Measurements from ENCODE around the gene ANO1.

DNA sequence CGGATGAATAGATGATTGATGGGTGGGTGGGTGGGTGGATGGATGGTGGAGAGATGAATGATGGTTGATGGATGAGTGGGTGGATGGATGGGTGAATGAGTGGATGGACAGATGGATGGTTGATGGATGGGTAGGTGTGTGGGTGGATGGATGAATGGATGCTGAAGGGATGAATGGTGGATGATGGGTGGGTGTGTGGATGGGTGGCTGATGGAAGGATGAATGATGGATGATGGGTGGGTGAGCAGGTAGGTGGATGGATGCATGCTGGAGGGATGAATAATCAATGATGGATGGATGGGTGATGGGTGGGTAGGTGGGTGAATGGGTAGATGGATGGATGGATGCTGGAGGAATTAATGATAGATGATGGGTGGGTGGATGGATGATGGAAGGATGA lies 40.5 kb downstream of the ANO1 start:
- TF ChIP-seq POLR2A (IDR thresholded peaks at IDR 0.05; ENCODE audit: low read length): no peak
- TF ChIP-seq, protein P1, sequence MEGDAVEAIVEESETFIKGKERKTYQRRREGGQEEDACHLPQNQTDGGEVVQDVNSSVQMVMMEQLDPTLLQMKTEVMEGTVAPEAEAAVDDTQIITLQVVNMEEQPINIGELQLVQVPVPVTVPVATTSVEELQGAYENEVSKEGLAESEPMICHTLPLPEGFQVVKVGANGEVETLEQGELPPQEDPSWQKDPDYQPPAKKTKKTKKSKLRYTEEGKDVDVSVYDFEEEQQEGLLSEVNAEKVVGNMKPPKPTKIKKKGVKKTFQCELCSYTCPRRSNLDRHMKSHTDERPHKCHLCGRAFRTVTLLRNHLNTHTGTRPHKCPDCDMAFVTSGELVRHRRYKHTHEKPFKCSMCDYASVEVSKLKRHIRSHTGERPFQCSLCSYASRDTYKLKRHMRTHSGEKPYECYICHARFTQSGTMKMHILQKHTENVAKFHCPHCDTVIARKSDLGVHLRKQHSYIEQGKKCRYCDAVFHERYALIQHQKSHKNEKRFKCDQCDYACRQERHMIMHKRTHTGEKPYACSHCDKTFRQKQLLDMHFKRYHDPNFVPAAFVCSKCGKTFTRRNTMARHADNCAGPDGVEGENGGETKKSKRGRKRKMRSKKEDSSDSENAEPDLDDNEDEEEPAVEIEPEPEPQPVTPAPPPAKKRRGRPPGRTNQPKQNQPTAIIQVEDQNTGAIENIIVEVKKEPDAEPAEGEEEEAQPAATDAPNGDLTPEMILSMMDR (IDR thresholded peaks at IDR 0.05): no peak
- no peak for TF ChIP-seq PHF8 (IDR thresholded peaks at IDR 0.05; ENCODE audit: borderline replicate concordance, low read depth)
- TF ChIP-seq MAFK (IDR thresholded peaks at IDR 0.05; ENCODE audit: partially characterized antibody): no peak
- TF ChIP-seq BHLHE40 (IDR thresholded peaks at IDR 0.05; ENCODE audit: low read depth, low read length): no peak
- TF ChIP-seq MYC (IDR thresholded peaks at IDR 0.05; ENCODE audit: borderline replicate concordance, low read length): no peak
- TF ChIP-seq, protein P2, sequence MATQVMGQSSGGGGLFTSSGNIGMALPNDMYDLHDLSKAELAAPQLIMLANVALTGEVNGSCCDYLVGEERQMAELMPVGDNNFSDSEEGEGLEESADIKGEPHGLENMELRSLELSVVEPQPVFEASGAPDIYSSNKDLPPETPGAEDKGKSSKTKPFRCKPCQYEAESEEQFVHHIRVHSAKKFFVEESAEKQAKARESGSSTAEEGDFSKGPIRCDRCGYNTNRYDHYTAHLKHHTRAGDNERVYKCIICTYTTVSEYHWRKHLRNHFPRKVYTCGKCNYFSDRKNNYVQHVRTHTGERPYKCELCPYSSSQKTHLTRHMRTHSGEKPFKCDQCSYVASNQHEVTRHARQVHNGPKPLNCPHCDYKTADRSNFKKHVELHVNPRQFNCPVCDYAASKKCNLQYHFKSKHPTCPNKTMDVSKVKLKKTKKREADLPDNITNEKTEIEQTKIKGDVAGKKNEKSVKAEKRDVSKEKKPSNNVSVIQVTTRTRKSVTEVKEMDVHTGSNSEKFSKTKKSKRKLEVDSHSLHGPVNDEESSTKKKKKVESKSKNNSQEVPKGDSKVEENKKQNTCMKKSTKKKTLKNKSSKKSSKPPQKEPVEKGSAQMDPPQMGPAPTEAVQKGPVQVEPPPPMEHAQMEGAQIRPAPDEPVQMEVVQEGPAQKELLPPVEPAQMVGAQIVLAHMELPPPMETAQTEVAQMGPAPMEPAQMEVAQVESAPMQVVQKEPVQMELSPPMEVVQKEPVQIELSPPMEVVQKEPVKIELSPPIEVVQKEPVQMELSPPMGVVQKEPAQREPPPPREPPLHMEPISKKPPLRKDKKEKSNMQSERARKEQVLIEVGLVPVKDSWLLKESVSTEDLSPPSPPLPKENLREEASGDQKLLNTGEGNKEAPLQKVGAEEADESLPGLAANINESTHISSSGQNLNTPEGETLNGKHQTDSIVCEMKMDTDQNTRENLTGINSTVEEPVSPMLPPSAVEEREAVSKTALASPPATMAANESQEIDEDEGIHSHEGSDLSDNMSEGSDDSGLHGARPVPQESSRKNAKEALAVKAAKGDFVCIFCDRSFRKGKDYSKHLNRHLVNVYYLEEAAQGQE (IDR thresholded peaks at IDR 0.05): no peak

All from A549 (cell line).